ENCODE measurements around the gene SH3PXD2A. TPM values are rescaled to one million over a fixed set of nuclear protein-coding genes. Genes with fewer than 3 reads are reported as not detected.

SH3PXD2A gene
- total RNA-seq, 2 experiments from 2014 or later: 6.9 to 7.0 TPM

DNA sequence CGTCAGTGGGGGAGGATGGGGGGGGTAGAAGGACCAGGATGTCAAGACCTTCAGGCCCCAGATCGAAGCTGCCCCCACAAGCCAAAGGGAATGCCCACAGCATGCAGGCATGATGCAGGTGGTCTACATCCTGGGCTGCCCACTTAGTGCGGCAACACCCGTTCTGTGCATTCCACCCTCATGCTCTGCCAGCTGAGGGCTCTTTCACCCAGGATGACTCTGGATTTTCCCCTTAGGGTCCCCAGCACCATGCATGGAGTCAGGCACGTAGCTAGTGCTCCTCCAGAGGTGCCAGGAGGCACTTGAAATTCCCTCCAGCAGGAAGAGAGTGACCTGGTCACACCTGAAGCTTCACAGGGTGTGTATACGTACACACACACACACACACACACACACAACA, 66.2 kb downstream of the SH3PXD2A start:
- peaks cover 11% of the 10 kb centered on the region for H3K4me1 ChIP-seq (ENCODE audit: insufficient read depth, low read length)
- CTCF ChIA-PET: interaction anchor here (0.7 kb wide), 1 partner anchor 76 kb away, joined by 3 read pairs; no protein-coding TSS in a partner anchor

DNA sequence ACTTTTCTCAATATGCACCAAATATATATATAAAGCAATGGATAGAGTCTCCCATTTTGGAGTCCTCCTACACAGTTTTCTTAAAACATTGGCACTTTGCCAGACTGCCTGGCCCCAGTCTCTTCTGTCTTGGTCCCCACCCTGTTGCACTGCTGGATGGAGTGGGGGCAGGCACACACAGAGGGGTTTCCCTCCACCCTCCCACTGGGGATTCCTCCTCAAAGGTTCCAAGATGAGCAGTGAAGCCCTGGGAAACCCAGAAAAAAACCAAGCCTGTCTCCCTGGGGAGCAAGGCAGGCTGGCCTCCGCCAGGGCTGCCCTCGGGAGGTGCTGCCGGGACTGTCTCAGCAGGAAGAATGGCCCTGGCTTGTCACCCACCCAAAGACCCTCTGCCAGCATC, 68.0 kb downstream of the SH3PXD2A start:
- Histone ChIP-seq H3K4me1 (ENCODE audit: insufficient read depth, low read length) (peaks cover 11% of the 10 kb centered on the region), H3K4me3 (ENCODE audit: low read length) (no peak overlapping the region), H3K27me3 (ENCODE audit: control insufficient read depth in 1 of 2, insufficient read depth in 2 of 2, low read length in 2 of 2) (no peaks in the 10 kb centered on the region), H3K9me3 (ENCODE audit: control insufficient read depth in 1 of 2, insufficient read depth in 1 of 2, low read length in 2 of 2) (no peaks in the 10 kb centered on the region), H3K36me3 (ENCODE audit: insufficient read depth, low read length) (no peaks in the 10 kb centered on the region), H3K27ac (ENCODE audit: low read depth in 1 of 2, low read length in 2 of 2) (no peak overlapping the region)
- POLR2A ChIA-PET: no interaction called here
- Mint-ChIP-seq H3K36me3 (ENCODE audit: low read depth) (no peaks in the 10 kb centered on the region), H3K9me3 (no peaks in the 10 kb centered on the region), H3K27me3 (peaks cover 1% of the 10 kb centered on the region), H3K4me3 (no peak overlapping the region), H3K27ac (no peak overlapping the region), H3K4me1 (ENCODE audit: low read depth) (peaks cover 8% of the 10 kb centered on the region)
- ATAC-seq (ENCODE audit: poor library complexity) (no peak), DNase-seq (no peak)
- CTCF ChIA-PET: no interaction called here
- intact Hi-C loops (cut with DNase I, micrococcal nuclease): no loop called here
- TF ChIP-seq CTCF (IDR thresholded peaks at IDR 0.05): no peak

More for the DNA sequence above, 66.2 kb downstream of the SH3PXD2A start:
- Histone ChIP-seq H3K27me3 (ENCODE audit: control insufficient read depth in 1 of 2, insufficient read depth in 2 of 2, low read length in 2 of 2) (no peaks in the 10 kb centered on the region), H3K4me3 (ENCODE audit: low read length) (no peak overlapping the region), H3K9me3 (ENCODE audit: control insufficient read depth in 1 of 2, insufficient read depth in 1 of 2, low read length in 2 of 2) (no peaks in the 10 kb centered on the region), H3K27ac (ENCODE audit: low read depth in 1 of 2, low read length in 2 of 2) (no peak overlapping the region), H3K36me3 (ENCODE audit: insufficient read depth, low read length) (no peaks in the 10 kb centered on the region)
- Mint-ChIP-seq H3K27ac (no peak overlapping the region), H3K4me1 (ENCODE audit: low read depth) (peaks cover 8% of the 10 kb centered on the region), H3K9me3 (no peaks in the 10 kb centered on the region), H3K4me3 (no peak overlapping the region), H3K27me3 (no peaks in the 10 kb centered on the region), H3K36me3 (ENCODE audit: low read depth) (no peaks in the 10 kb centered on the region)
- no peak for ATAC-seq (ENCODE audit: poor library complexity)
- no peak for DNase-seq
- intact Hi-C loops (cut with DNase I, micrococcal nuclease): no loop called here
- no peak for TF ChIP-seq CTCF (IDR thresholded peaks at IDR 0.05)
- POLR2A ChIA-PET: interaction anchor here (0.8 to 1.4 kb wide), 2 partner anchors 17 to 23 kb away, joined by 5 read pairs; no protein-coding TSS in a partner anchor

DNA sequence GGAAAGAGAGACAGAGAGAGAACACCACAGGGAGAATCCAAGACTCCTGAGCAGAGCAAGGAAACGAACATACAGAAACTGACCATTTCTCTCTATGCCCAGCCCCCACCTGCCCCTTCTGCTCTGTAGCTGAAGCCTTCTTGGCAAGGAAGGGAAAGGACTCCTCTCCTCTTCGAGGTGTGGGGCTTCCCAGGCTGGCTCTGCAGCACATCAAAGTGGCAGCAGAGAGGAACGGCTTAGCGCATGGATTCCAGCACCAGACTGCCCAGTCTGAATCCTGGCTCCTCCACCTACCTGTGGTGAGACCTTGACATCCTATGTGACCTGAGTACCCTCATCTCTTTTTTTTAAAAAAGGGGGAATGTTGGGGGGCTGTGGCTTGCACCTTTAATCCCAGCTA, 69.4 kb downstream of the SH3PXD2A start:
- Mint-ChIP-seq H3K9me3 (no peaks in the 10 kb centered on the region), H3K27ac (no peak overlapping the region), H3K4me3 (no peak overlapping the region), H3K4me1 (ENCODE audit: low read depth) (peaks cover 8% of the 10 kb centered on the region), H3K36me3 (ENCODE audit: low read depth) (no peaks in the 10 kb centered on the region), H3K27me3 (peaks cover 6% of the 10 kb centered on the region)
- CTCF ChIA-PET: no interaction called here
- H3K9me3 ChIP-seq (ENCODE audit: control insufficient read depth in 1 of 2, insufficient read depth in 1 of 2, low read length in 2 of 2): no peaks in the 10 kb centered on the region
- H3K4me3 ChIP-seq (ENCODE audit: low read length): no peak overlapping the region
- no peak for TF ChIP-seq CTCF (IDR thresholded peaks at IDR 0.05)
- no peaks in the 10 kb centered on the region for H3K36me3 ChIP-seq (ENCODE audit: insufficient read depth, low read length)
- no peaks in the 10 kb centered on the region for H3K27me3 ChIP-seq (ENCODE audit: control insufficient read depth in 1 of 2, insufficient read depth in 2 of 2, low read length in 2 of 2)
- H3K27ac ChIP-seq (ENCODE audit: low read depth in 1 of 2, low read length in 2 of 2): no peak overlapping the region
- DNase-seq: no peak
- intact Hi-C loops (cut with DNase I, micrococcal nuclease): no loop called here
- no peak for ATAC-seq (ENCODE audit: poor library complexity)
- POLR2A ChIA-PET: no interaction called here
- H3K4me1 ChIP-seq (ENCODE audit: insufficient read depth, low read length): peaks cover 18% of the 10 kb centered on the region
